Nephron progenitor cell (in vitro differentiated cells): ENCODE data around the gene TBC1D22A.

Experiments
- DNase-seq: peaks from one replicate; pipeline ENCODE4 v3.0.0; 2021
- H3K27ac Mint-ChIP-seq: 2 replicates; pipeline ENCODE4 v1.8.0; 2021; ENCODE audit warnings: mild to moderate bottlenecking, moderate library complexity, mixed read lengths
- H3K27me3 Mint-ChIP-seq: 2 replicates; pipeline ENCODE4 v1.8.0; 2021; ENCODE audit warnings: mild to moderate bottlenecking, low read depth, mixed read lengths; ENCODE audit not compliant: poor library complexity
- H3K36me3 Mint-ChIP-seq: 2 replicates; pipeline ENCODE4 v1.8.0; 2021; ENCODE audit warnings: low read depth, mixed read lengths
- H3K4me1 Mint-ChIP-seq: 2 replicates; pipeline ENCODE4 v1.8.0; 2021; ENCODE audit warnings: mixed read lengths
- H3K4me3 Mint-ChIP-seq: 2 replicates; pipeline ENCODE4 v1.8.0; 2021; ENCODE audit warnings: mild to moderate bottlenecking, moderate library complexity, mixed read lengths
- H3K9me3 Mint-ChIP-seq: 2 replicates; pipeline ENCODE4 v1.8.0; 2021; ENCODE audit warnings: mild to moderate bottlenecking, moderate library complexity, mixed read lengths
- TF ChIP-seq, protein P1 (sequence below): fragments of 200-600 bp; sonication (generic); IDR thresholded peaks from 2 replicates; pipeline ENCODE4 v1.5.0; 2021; ENCODE audit warnings: antibody characterized with exemption

TBC1D22A gene

GRCh38 chr22:47209547-47210023 is 447.1 kb downstream of the TBC1D22A start:
- peaks cover 87% of the 10 kb centered on the region for H3K9me3 Mint-ChIP-seq
- no peak overlapping the region for H3K27ac Mint-ChIP-seq
- TF ChIP-seq, protein P1, sequence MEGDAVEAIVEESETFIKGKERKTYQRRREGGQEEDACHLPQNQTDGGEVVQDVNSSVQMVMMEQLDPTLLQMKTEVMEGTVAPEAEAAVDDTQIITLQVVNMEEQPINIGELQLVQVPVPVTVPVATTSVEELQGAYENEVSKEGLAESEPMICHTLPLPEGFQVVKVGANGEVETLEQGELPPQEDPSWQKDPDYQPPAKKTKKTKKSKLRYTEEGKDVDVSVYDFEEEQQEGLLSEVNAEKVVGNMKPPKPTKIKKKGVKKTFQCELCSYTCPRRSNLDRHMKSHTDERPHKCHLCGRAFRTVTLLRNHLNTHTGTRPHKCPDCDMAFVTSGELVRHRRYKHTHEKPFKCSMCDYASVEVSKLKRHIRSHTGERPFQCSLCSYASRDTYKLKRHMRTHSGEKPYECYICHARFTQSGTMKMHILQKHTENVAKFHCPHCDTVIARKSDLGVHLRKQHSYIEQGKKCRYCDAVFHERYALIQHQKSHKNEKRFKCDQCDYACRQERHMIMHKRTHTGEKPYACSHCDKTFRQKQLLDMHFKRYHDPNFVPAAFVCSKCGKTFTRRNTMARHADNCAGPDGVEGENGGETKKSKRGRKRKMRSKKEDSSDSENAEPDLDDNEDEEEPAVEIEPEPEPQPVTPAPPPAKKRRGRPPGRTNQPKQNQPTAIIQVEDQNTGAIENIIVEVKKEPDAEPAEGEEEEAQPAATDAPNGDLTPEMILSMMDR, result no peak
- no peak overlapping the region for H3K4me3 Mint-ChIP-seq
- H3K4me1 Mint-ChIP-seq, result no peaks in the 10 kb centered on the region
- DNase-seq, result no peak
- H3K36me3 Mint-ChIP-seq, result peaks cover 14% of the 10 kb centered on the region
- H3K27me3 Mint-ChIP-seq, result no peaks in the 10 kb centered on the region

DNA sequence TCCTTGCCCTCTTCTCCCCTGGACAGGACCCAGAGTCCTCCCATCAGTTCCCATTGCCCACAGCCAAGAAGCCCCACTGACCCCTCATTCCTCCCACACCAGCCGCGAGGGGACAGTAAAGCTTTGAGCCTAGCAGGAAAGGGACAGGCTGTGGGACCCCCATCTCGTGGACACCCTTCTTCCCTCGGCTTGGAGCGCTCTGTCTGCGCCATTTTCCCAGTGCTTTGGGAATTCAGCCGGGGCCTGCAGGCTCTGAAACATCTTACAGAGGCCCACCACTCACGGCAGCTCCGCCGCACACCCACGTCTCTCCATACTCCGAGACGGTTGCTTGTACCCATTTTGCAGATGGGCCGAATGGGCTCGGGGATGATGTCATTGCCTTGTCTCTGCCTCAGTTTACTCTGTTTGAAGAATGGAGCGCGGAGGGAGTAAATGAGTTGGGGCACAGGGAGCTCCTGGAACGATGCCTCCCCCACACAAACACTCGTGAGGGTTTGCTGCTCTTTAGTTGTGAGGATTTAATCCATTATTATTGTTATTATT is 447.7 kb downstream of the TBC1D22A start:
- H3K27me3 Mint-ChIP-seq, result no peaks in the 10 kb centered on the region
- H3K4me1 Mint-ChIP-seq, result no peaks in the 10 kb centered on the region
- H3K27ac Mint-ChIP-seq, result no peak overlapping the region
- no peak overlapping the region for H3K4me3 Mint-ChIP-seq
- TF ChIP-seq, protein P1, result no peak
- DNase-seq, result no peak
- H3K36me3 Mint-ChIP-seq, result peaks cover 14% of the 10 kb centered on the region
- peaks cover 87% of the 10 kb centered on the region for H3K9me3 Mint-ChIP-seq

- H3K27ac Mint-ChIP-seq, result no peak overlapping the region
- no peak overlapping the region for H3K4me3 Mint-ChIP-seq
- H3K27me3 Mint-ChIP-seq, result no peaks in the 10 kb centered on the region
- TF ChIP-seq, protein P1, result no peak
- peaks cover 87% of the 10 kb centered on the region for H3K9me3 Mint-ChIP-seq
- no peak for DNase-seq
- H3K36me3 Mint-ChIP-seq, result peaks cover 14% of the 10 kb centered on the region
- no peaks in the 10 kb centered on the region for H3K4me1 Mint-ChIP-seq
Observed at GRCh38 chr22:47210686-47211085, 448.2 kb downstream of the TBC1D22A start.

DNA sequence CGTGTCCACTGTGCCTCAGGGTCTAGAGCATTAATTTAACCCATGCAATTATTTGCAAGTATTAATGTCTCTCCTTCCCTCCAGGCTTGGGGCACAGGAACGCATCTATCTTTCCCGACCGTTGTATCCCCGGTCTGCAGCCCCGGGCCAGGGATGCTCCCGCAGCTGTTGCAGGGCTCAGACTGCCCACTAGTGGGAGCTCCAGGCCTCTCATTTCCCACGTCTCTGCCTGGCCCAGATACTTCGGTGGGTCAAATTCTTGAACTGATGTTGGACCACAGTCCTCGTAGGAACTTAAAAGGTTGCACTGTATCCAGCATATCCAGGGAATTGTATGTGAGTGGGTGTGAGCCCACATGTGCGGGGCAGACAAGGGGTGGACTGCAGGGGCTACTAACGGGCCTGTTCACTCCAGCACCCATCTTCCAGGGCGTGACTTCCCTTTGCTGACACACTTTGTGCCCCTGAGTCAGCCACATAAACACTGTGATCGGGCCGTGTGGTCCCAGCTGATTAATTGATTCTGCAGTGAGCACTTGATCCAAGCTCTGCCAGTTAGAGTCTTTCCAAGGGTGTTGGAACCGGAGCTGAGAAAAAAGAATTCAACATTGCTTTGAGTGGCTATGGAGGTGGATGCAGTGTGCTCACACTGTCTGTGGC is 451.3 kb downstream of the TBC1D22A start:
- Mint-ChIP-seq H3K27me3 (peaks cover 6% of the 10 kb centered on the region), H3K36me3 (peaks cover 14% of the 10 kb centered on the region), H3K9me3 (peaks cover 84% of the 10 kb centered on the region), H3K4me1 (no peaks in the 10 kb centered on the region), H3K4me3 (no peak overlapping the region), H3K27ac (no peak overlapping the region)
- TF ChIP-seq, protein P1, result peak; percentile 16
- no peak for DNase-seq

DNA sequence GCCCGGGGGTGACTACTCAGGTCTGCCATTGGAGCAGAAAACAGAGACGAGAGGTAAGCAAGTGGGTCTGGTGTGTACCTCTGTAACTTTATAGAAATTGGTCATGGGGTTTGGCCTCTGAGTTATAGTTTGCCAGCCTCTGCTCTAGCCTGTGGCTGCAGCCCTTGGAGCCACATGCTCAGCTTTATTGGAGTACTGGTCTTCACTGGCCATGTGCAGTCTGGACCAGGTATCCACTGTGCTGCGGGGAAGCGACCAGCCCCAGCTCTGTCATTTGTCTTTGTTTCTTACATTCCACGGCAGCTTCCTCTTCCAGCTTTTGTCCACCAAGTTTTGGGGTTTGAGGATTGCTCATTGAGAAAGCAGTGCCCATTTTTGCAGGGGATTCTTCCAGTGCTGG is 453.4 kb downstream of the TBC1D22A start:
- Mint-ChIP-seq H3K9me3 (peaks cover 84% of the 10 kb centered on the region), H3K4me1 (no peaks in the 10 kb centered on the region), H3K36me3 (peaks cover 14% of the 10 kb centered on the region), H3K27me3 (peaks cover 6% of the 10 kb centered on the region), H3K4me3 (no peak overlapping the region), H3K27ac (no peak overlapping the region)
- TF ChIP-seq, protein P1, result no peak
- no peak for DNase-seq

DNA sequence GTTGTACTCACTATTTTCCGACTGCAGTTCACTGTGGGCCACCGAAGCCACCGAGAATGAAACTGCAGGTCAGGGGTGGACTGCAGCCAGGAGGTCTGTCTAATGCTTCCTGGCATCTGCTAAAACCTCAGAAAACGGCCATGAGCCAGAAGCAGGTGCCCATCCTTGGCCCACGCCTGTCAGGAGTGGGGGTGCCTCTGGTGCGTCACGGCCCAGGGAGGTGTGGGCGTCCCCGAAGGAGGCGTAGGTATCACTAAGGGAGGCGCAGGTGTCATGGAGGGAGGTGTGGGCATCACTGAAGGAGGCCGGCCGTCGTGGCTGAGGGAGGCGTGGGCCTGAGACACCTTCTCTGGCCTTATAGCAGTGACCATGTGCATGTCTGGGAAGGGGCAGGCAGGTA is 456.2 kb downstream of the TBC1D22A start:
- Mint-ChIP-seq H3K4me1 (no peaks in the 10 kb centered on the region), H3K4me3 (no peak overlapping the region), H3K36me3 (peaks cover 5% of the 10 kb centered on the region), H3K27ac (no peak overlapping the region), H3K27me3 (peaks cover 9% of the 10 kb centered on the region), H3K9me3 (peaks cover 86% of the 10 kb centered on the region)
- no peak for DNase-seq
- TF ChIP-seq, protein P1, result no peak
